Measurements from ENCODE around the gene TXNRD1.

DNA sequence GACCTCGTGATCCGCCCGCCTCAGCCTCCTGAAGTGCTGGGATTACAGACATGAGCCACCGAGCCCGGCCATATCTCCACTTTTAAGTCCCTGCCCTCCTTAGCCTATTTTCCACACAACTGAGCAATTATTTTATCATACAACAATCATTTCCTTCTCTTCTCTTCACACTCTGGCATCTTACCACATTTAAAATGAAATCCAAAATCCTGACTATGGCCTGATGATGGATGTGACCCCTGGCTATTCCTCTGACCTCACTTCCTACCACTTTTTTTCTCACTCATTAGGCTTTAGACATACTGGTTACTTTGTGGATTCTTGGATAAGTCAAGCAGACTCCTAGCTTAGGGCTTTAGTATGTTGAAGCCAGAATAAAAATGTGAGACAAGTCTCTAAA is 66.1 kb downstream of the TXNRD1 start:
- no peak for TF ChIP-seq CTCF (IDR thresholded peaks at IDR 0.05; ENCODE audit: low read depth, low read length)
- TF ChIP-seq EZH2phosphoT487 (IDR thresholded peaks at IDR 0.05; ENCODE audit: low read depth) = no peak

All from OCI-LY3 (cell line).